ENCODE data around the gene POLE. TPM values are rescaled to one million over a fixed set of nuclear protein-coding genes. Genes with fewer than 3 reads are reported as not detected.

The POLE gene
- total and polyA plus RNA-seq, 9 of the 15 experiments (the other 6 are each of a cell fraction or from before 2014, with no cell fraction given), result 2.4 to 154 (median 49.6) TPM

- TF ChIP-seq ZNF639 (CRISPR knock-in tag; conservative IDR thresholded peaks at IDR 0.05 in 1 of 2, IDR thresholded peaks at IDR 0.05 in 1 of 2), result no peak
- TF ChIP-seq ZBTB34 (CRISPR knock-in tag; IDR thresholded peaks at IDR 0.05), result no peak
- TF ChIP-seq HBP1 (CRISPR knock-in tag; IDR thresholded peaks at IDR 0.05), result no peak
- peak; percentile 74; the same call in 1 of the 2 replicates for TF ChIP-seq ZBTB26 (CRISPR knock-in tag; IDR thresholded peaks at IDR 0.05)
- TF ChIP-seq GTF2B (IDR thresholded peaks at IDR 0.05; ENCODE audit: extremely low read depth, insufficient read length), result no peak
- TF ChIP-seq ETV5 (CRISPR knock-in tag; IDR thresholded peaks at IDR 0.05; ENCODE audit: low read depth), result no peak
- no peak for TF ChIP-seq RBM34 (IDR thresholded peaks at IDR 0.05; ENCODE audit: borderline replicate concordance, insufficient read depth, low read length)
- no peak for TF ChIP-seq MYNN (IDR thresholded peaks at IDR 0.05)
- no peak for TF ChIP-seq MYNN (CRISPR knock-in tag; IDR thresholded peaks at IDR 0.05)
- no peak for TF ChIP-seq RUNX1 (IDR thresholded peaks at IDR 0.05; ENCODE audit: low read depth)
- TF ChIP-seq ZBTB9 (CRISPR knock-in tag; IDR thresholded peaks at IDR 0.05), result no peak
- no peak for TF ChIP-seq ZNF444 (CRISPR knock-in tag; IDR thresholded peaks at IDR 0.05)
- no peak for TF ChIP-seq U2AF1 (optimal IDR thresholded peaks at IDR 0.05; ENCODE audit: low read depth, low read length)
- TF ChIP-seq E2F1 (CRISPR knock-in tag; IDR thresholded peaks at IDR 0.05), result no peak
- no peak for TF ChIP-seq FOXP1 (CRISPR knock-in tag; IDR thresholded peaks at IDR 0.05)
- peak; percentile 12; the same call in 1 of the 2 replicates for TF ChIP-seq ZNF316 (IDR thresholded peaks at IDR 0.05)
- TF ChIP-seq ZZZ3 (IDR thresholded peaks at IDR 0.05), result no peak
Observed at GRCh38 chr12:132597333-132598316, 89.5 kb downstream of the POLE start (continued).
